ENCODE data around the gene CCS.

DNA sequence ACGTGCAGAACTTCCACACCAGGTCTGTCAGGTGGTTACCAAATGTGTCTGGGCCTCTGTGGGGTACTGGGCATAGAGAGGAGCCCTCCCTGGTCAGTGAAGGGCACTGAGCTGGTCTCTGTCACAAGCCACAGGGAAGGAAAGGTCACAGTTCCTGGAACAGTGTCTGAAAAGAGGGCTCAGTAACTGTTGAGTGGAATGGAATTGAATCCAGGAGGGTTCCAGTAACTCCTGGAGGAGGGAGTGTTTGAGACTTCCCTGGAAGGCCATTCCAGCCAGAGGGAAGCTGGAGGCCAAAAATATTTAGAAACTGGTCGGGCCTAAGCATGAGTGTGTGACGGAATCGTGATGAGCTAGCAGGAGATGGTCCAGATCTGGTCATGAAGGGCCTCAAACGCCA lies 38.4 kb upstream of the CCS start:
- TF ChIP-seq, protein P1, sequence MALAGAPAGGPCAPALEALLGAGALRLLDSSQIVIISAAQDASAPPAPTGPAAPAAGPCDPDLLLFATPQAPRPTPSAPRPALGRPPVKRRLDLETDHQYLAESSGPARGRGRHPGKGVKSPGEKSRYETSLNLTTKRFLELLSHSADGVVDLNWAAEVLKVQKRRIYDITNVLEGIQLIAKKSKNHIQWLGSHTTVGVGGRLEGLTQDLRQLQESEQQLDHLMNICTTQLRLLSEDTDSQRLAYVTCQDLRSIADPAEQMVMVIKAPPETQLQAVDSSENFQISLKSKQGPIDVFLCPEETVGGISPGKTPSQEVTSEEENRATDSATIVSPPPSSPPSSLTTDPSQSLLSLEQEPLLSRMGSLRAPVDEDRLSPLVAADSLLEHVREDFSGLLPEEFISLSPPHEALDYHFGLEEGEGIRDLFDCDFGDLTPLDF (CRISPR knock-in tag; IDR thresholded peaks at IDR 0.05) = no peak
- no peak for TF ChIP-seq POLR2G (IDR thresholded peaks at IDR 0.05; ENCODE audit: low read depth, low read length)
- no peak for TF ChIP-seq ZNF785 (CRISPR knock-in tag; IDR thresholded peaks at IDR 0.05)
- TF ChIP-seq, protein P2, sequence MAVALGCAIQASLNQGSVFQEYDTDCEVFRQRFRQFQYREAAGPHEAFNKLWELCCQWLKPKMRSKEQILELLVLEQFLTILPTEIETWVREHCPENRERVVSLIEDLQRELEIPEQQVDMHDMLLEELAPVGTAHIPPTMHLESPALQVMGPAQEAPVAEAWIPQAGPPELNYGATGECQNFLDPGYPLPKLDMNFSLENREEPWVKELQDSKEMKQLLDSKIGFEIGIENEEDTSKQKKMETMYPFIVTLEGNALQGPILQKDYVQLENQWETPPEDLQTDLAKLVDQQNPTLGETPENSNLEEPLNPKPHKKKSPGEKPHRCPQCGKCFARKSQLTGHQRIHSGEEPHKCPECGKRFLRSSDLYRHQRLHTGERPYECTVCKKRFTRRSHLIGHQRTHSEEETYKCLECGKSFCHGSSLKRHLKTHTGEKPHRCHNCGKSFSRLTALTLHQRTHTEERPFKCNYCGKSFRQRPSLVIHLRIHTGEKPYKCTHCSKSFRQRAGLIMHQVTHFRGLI (CRISPR knock-in tag; IDR thresholded peaks at IDR 0.05) = no peak
